Activated CD8-positive, alpha-beta T cell treated with anti-CD3 and anti-CD28 coated beads for 36 hours (primary cell): ENCODE data around the gene ABCB6. TPM values are rescaled to one million over a fixed set of nuclear protein-coding genes. Genes with fewer than 3 reads are reported as not detected.

ENCODE experiments used
- ATAC-seq: fragments of 200-7000 bp; cut with Tn5 transposase; one replicate; pipeline ENCODE4 v1.10.0; 2021; ENCODE audit warnings: mild to moderate bottlenecking, moderate library complexity
- CTCF ChIA-PET: fragments of 350-600 bp; sonication (Branson Sonifier 250); formaldehyde crosslinking; loops from one replicate; lab custom pipeline; 2021; ENCODE audit warnings: antibody characterized with exemption; lab: Charles Lee
- POLR2A ChIA-PET: fragments of 350-600 bp; sonication (Branson Sonifier 250); formaldehyde crosslinking; loops from one replicate; lab custom pipeline; 2021; ENCODE audit warnings: antibody characterized with exemption; lab: Charles Lee
- DNase-seq: peaks from one replicate; pipeline ENCODE4 v3.0.0-alpha.2; 2020
- H3K27ac Mint-ChIP-seq: one replicate; pipeline ENCODE4 v1.8.0; 2021; ENCODE audit warnings: mild to moderate bottlenecking, mixed read lengths
- H3K27me3 Mint-ChIP-seq: one replicate; pipeline ENCODE4 v1.8.0; 2021; ENCODE audit warnings: mixed read lengths
- H3K36me3 Mint-ChIP-seq: one replicate; pipeline ENCODE4 v1.8.0; 2021; ENCODE audit warnings: low read depth, mixed read lengths
- H3K4me1 Mint-ChIP-seq: one replicate; pipeline ENCODE4 v1.8.0; 2021; ENCODE audit warnings: low read depth, mixed read lengths
- H3K4me3 Mint-ChIP-seq: one replicate; pipeline ENCODE4 v1.8.0; 2021; ENCODE audit warnings: mild to moderate bottlenecking, moderate library complexity, mixed read lengths
- H3K9me3 Mint-ChIP-seq: one replicate; pipeline ENCODE4 v1.8.0; 2021; ENCODE audit warnings: mixed read lengths
- CTCF ChIP-seq: fragments of 200-600 bp; IDR thresholded peaks from one replicate; pipeline ENCODE4 v1.8.0; 2022; ENCODE audit warnings: antibody characterized with exemption, mild to moderate bottlenecking
- intact Hi-C: fragments of 100-400 bp; cut with micrococcal nuclease; formaldehyde crosslinking; loops from one replicate; pipeline ENCODE4 v1.10.0; 2022
- total RNA-seq, 2 experiments: library from RNA; stranded (reverse); gene quantifications; one replicate each; pipeline ENCODE4 v1.2.3, GENCODE V29; 2021

ABCB6 gene
- total RNA-seq, 2 experiments from 2014 or later = 32.3 to 35.7 TPM

- peaks cover 66% of the 10 kb centered on the region for H3K4me1 Mint-ChIP-seq
- no peak for TF ChIP-seq CTCF
- peaks cover 64% of the 10 kb centered on the region for H3K36me3 Mint-ChIP-seq
- DNase-seq (no peak), ATAC-seq (no peak)
- CTCF ChIA-PET = interaction anchor here (0.8 to 10.1 kb wide), 10 partner anchors 11 to 192 kb away, joined by 3 to 132 read pairs (median 4); partner anchors contain the start of genes CNPPD1 and DNAJB2
- POLR2A ChIA-PET = interaction anchor here (1.2 to 19.2 kb wide), 6 partner anchors 12 to 77 kb away, joined by 4 to 239 read pairs (median 7); partner anchors contain the start of genes ABCB6, ANKZF1, ATG9A and CNPPD1
- H3K4me3 Mint-ChIP-seq = peak overlapping the region; percentile 68
- intact Hi-C loops = no loop called here
- H3K27me3 Mint-ChIP-seq = no peaks in the 10 kb centered on the region
- peak overlapping the region; percentile 91 for H3K27ac Mint-ChIP-seq
- no peaks in the 10 kb centered on the region for H3K9me3 Mint-ChIP-seq
These were observed 31.5 kb upstream of the ABCB6 start for GRCh38 chr2:219250049-219250781.

- H3K27ac Mint-ChIP-seq = peak overlapping the region; percentile 91
- peaks cover 69% of the 10 kb centered on the region for H3K4me1 Mint-ChIP-seq
- POLR2A ChIA-PET = interaction anchor here (0.6 to 19.2 kb wide), 9 partner anchors 11 to 130 kb away, joined by 4 to 239 read pairs (median 6); partner anchors contain the start of genes ABCB6, ANKZF1, ATG9A and CNPPD1
- TF ChIP-seq CTCF = no peak
- DNase-seq (peak; percentile 43), ATAC-seq (no peak)
- intact Hi-C loops = loop anchor here (5.0 kb wide), 1 partner anchor 48 kb away; no protein-coding TSS in a partner anchor
- H3K9me3 Mint-ChIP-seq = no peaks in the 10 kb centered on the region
- peaks cover 64% of the 10 kb centered on the region for H3K36me3 Mint-ChIP-seq
- peak overlapping the region; percentile 68 for H3K4me3 Mint-ChIP-seq
- H3K27me3 Mint-ChIP-seq = no peaks in the 10 kb centered on the region
- CTCF ChIA-PET = interaction anchor here (0.8 to 10.1 kb wide), 13 partner anchors 10 to 191 kb away, joined by 3 to 132 read pairs (median 4); partner anchors contain the start of genes CNPPD1 and DNAJB2
These were observed 30.6 kb upstream of the ABCB6 start for GRCh38 chr2:219249203-219249980.

- peak overlapping the region; percentile 91 for H3K27ac Mint-ChIP-seq
- POLR2A ChIA-PET = interaction anchor here (1.6 to 19.2 kb wide), 5 partner anchors 11 to 130 kb away, joined by 4 to 239 read pairs (median 12); partner anchors contain the start of genes ABCB6, ANKZF1 and ATG9A
- CTCF ChIA-PET = interaction anchor here (0.9 to 10.1 kb wide), 11 partner anchors 9 to 104 kb away, joined by 3 to 132 read pairs (median 5); partner anchors contain the start of genes CNPPD1 and DNAJB2
- DNase-seq = no peak
- H3K9me3 Mint-ChIP-seq = no peaks in the 10 kb centered on the region
- H3K27me3 Mint-ChIP-seq = no peaks in the 10 kb centered on the region
- peaks cover 64% of the 10 kb centered on the region for H3K36me3 Mint-ChIP-seq
- peak overlapping the region; percentile 68 for H3K4me3 Mint-ChIP-seq
- intact Hi-C loops = loop anchor here (5.0 kb wide), 1 partner anchor 48 kb away; no protein-coding TSS in a partner anchor
- no peak for ATAC-seq
- TF ChIP-seq CTCF = no peak
- peaks cover 74% of the 10 kb centered on the region for H3K4me1 Mint-ChIP-seq
These were observed 30.1 kb upstream of the ABCB6 start for GRCh38 chr2:219248845-219249202.

- ChIA-PET POLR2A (interaction anchor here (0.6 to 19.2 kb wide), 10 partner anchors 10 to 131 kb away, joined by 3 to 239 read pairs (median 4); partner anchors contain the start of genes ABCB6, ANKZF1, ATG9A and DNAJB2), CTCF (interaction anchor here (0.7 to 10.1 kb wide), 13 partner anchors 8 to 105 kb away, joined by 3 to 132 read pairs (median 4); partner anchors contain the start of genes CNPPD1 and DNAJB2)
- no peaks in the 10 kb centered on the region for H3K27me3 Mint-ChIP-seq
- no peak for TF ChIP-seq CTCF
- H3K9me3 Mint-ChIP-seq = no peaks in the 10 kb centered on the region
- ATAC-seq (peak; percentile 71), DNase-seq (peak; percentile 86)
- intact Hi-C loops = loop anchor here (5.0 kb wide), 1 partner anchor 49 kb away; no protein-coding TSS in a partner anchor
- H3K4me3 Mint-ChIP-seq = peak overlapping the region; percentile 98
- H3K4me1 Mint-ChIP-seq = peaks cover 81% of the 10 kb centered on the region
- peaks cover 62% of the 10 kb centered on the region for H3K36me3 Mint-ChIP-seq
- H3K27ac Mint-ChIP-seq = peak overlapping the region; percentile 91
These were observed 29.2 kb upstream of the ABCB6 start for GRCh38 chr2:219247678-219248642.
